ENCODE results near the gene PGS1. TPM values are rescaled to one million over a fixed set of nuclear protein-coding genes. Genes with fewer than 3 reads are reported as not detected.

Gene PGS1
- total RNA-seq, 1 donor from 2014 or later: 35.6 TPM

DNA sequence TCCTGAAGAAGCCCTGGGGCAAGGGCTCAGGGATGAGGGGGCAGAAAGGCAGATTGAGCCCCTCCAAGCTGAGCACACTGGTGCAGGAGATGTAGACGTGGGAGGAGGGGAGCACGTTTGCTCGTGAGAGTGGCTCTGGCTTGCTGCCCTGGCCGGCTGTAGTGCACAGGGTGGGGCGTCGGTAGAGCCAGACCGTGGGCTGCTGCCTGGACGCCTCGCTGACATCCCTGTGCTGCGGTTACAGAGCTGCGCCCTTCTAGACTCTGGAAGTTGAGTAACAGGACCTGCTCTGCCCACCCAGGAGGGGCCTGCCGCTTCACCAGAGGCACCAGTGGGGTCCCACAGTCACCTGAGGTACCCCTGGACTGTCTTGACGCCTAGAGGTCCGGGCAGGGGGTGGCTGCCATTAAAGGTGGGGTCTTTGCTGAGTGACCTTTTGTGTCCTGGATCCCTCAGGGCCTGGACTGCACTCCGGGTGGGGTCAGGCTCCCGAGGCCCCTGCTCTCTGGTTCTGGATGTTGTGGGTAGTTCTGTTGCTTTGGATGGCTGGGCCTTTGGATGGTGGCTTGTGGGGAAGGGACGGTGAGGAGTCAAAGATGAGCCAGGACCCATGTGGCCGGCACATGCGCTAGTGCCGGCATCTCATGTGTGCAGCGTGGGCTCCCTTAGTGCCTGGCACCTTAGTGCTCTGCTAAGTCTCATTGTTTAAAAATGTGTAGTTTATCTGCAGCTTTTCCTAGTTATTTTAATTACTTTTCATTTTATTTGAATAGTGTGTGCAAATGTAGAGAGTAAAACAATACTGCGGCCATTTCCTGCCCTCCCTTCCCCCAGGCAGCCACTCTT, 41.7 kb downstream of the PGS1 start:
- peaks cover 0 to 37% of the 10 kb centered on the region in 2 donors for H3K36me3 ChIP-seq
- H3K4me1 ChIP-seq: peaks cover 23% of the 10 kb centered on the region
- no peak for DNase-seq (ENCODE audit: extremely low spot score in 2 of 2)
- TF ChIP-seq, protein P1, sequence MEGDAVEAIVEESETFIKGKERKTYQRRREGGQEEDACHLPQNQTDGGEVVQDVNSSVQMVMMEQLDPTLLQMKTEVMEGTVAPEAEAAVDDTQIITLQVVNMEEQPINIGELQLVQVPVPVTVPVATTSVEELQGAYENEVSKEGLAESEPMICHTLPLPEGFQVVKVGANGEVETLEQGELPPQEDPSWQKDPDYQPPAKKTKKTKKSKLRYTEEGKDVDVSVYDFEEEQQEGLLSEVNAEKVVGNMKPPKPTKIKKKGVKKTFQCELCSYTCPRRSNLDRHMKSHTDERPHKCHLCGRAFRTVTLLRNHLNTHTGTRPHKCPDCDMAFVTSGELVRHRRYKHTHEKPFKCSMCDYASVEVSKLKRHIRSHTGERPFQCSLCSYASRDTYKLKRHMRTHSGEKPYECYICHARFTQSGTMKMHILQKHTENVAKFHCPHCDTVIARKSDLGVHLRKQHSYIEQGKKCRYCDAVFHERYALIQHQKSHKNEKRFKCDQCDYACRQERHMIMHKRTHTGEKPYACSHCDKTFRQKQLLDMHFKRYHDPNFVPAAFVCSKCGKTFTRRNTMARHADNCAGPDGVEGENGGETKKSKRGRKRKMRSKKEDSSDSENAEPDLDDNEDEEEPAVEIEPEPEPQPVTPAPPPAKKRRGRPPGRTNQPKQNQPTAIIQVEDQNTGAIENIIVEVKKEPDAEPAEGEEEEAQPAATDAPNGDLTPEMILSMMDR (IDR thresholded peaks at IDR 0.05): no peak
- TF ChIP-seq POLR2AphosphoS5 (IDR thresholded peaks at IDR 0.05; ENCODE audit: insufficient read depth in 1 of 2, low read depth in 1 of 2): no peak
- no peak for TF ChIP-seq POLR2A (IDR thresholded peaks at IDR 0.05)
- H3K4me3 ChIP-seq: no peak overlapping the region
- intact Hi-C loops (cut with DNase I): loop anchor here (5.0 to 10.0 kb wide), 3 partner anchors 128 to 325 kb away; no protein-coding TSS in a partner anchor
- H3K27me3 ChIP-seq: no peaks in the 10 kb centered on the region
- no peaks in the 10 kb centered on the region for H3K9me3 ChIP-seq
- H3K27ac ChIP-seq: no peak overlapping the region

GRCh38 chr17:78421084-78421533, 42.7 kb downstream of the PGS1 start:
- intact Hi-C loops (cut with DNase I): loop anchor here (5.0 to 10.0 kb wide), 3 partner anchors 129 to 326 kb away; no protein-coding TSS in a partner anchor
- H3K9me3 ChIP-seq: no peaks in the 10 kb centered on the region
- DNase-seq (ENCODE audit: extremely low spot score in 2 of 2): no peak

GRCh38 chr17:78421534-78422266, 43.3 kb downstream of the PGS1 start:
- no peak overlapping the region for H3K4me3 ChIP-seq
- TF ChIP-seq POLR2AphosphoS5 (IDR thresholded peaks at IDR 0.05; ENCODE audit: insufficient read depth in 1 of 2, low read depth in 1 of 2) (peak in 1 of 2 donors; percentile 41), POLR2A (IDR thresholded peaks at IDR 0.05) (no peak)
- TF ChIP-seq, protein P1 (IDR thresholded peaks at IDR 0.05): peak; percentile 97 to 98 (median 97)
- no peaks in the 10 kb centered on the region for H3K9me3 ChIP-seq
- H3K27ac ChIP-seq: no peak overlapping the region
- peaks cover 8% of the 10 kb centered on the region for H3K4me1 ChIP-seq
- no peaks in the 10 kb centered on the region for H3K27me3 ChIP-seq
- DNase-seq (ENCODE audit: extremely low spot score in 2 of 2): no peak
- H3K36me3 ChIP-seq: peaks cover 0 to 41% of the 10 kb centered on the region in 2 donors
- intact Hi-C loops (cut with DNase I): loop anchor here (5.0 to 10.0 kb wide), 3 partner anchors 129 to 327 kb away; no protein-coding TSS in a partner anchor

More at GRCh38 chr17:78421084-78421533, 42.7 kb downstream of the PGS1 start:
- H3K27me3 ChIP-seq: no peaks in the 10 kb centered on the region
- peaks cover 14% of the 10 kb centered on the region for H3K4me1 ChIP-seq
- H3K36me3 ChIP-seq: peaks cover 0 to 38% of the 10 kb centered on the region in 2 donors
- TF ChIP-seq POLR2A (IDR thresholded peaks at IDR 0.05) (no peak), POLR2AphosphoS5 (IDR thresholded peaks at IDR 0.05; ENCODE audit: insufficient read depth in 1 of 2, low read depth in 1 of 2) (no peak)
- no peak overlapping the region for H3K27ac ChIP-seq
- no peak overlapping the region for H3K4me3 ChIP-seq

- H3K9me3 ChIP-seq: no peaks in the 10 kb centered on the region
- TF ChIP-seq, protein P1 (IDR thresholded peaks at IDR 0.05): no peak
- no peak for TF ChIP-seq POLR2AphosphoS5 (IDR thresholded peaks at IDR 0.05; ENCODE audit: insufficient read depth in 1 of 2, low read depth in 1 of 2)
- TF ChIP-seq POLR2A (IDR thresholded peaks at IDR 0.05): no peak
- peaks cover 2% of the 10 kb centered on the region for H3K4me1 ChIP-seq
- no peak for DNase-seq (ENCODE audit: extremely low spot score in 2 of 2)
- H3K27ac ChIP-seq: no peak overlapping the region
- intact Hi-C loops (cut with DNase I): loop anchor here (5.0 to 10.0 kb wide), 3 partner anchors 130 to 327 kb away; no protein-coding TSS in a partner anchor
- H3K27me3 ChIP-seq: no peaks in the 10 kb centered on the region
- peaks cover 0 to 41% of the 10 kb centered on the region in 2 donors for H3K36me3 ChIP-seq
- H3K4me3 ChIP-seq: no peak overlapping the region
Observed at GRCh38 chr17:78422267-78422605, 43.8 kb downstream of the PGS1 start.

GRCh38 chr17:78422872-78423588, 44.6 kb downstream of the PGS1 start:
- no peaks in the 10 kb centered on the region for H3K9me3 ChIP-seq
- peaks cover 0 to 41% of the 10 kb centered on the region in 2 donors for H3K36me3 ChIP-seq
- H3K27me3 ChIP-seq: no peaks in the 10 kb centered on the region
- intact Hi-C loops (cut with DNase I): loop anchor here (5.0 to 10.0 kb wide), 3 partner anchors 131 to 328 kb away; no protein-coding TSS in a partner anchor
- TF ChIP-seq, protein P1 (IDR thresholded peaks at IDR 0.05): no peak
- TF ChIP-seq POLR2AphosphoS5 (IDR thresholded peaks at IDR 0.05; ENCODE audit: insufficient read depth in 1 of 2, low read depth in 1 of 2) (no peak), POLR2A (IDR thresholded peaks at IDR 0.05) (no peak)
- no peak for DNase-seq (ENCODE audit: extremely low spot score in 2 of 2)
- H3K27ac ChIP-seq: no peak overlapping the region
- H3K4me3 ChIP-seq: no peak overlapping the region
- H3K4me1 ChIP-seq: no peaks in the 10 kb centered on the region
